Measurements from ENCODE around the gene ACAD10.

DNA sequence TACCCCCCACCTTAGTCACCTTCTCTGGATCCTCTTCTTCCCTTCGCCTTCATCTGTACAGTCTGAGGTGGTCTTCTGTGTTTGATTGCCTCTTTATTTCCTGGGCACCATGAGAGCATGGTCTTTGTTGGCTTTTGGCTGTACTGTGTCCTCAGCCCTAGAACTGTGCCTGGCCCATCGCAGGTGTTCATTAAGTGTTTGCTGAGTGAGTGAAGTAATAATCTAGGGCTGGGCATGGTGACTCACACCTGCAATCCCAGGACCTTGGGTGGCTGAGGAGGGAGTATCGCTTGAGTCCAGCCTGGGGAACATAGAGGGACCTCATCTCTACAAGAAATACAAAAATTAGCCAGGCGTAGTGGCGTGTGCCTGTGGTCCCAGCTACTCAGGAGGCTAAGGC lies 94.8 kb downstream of the ACAD10 start:
- TF ChIP-seq, protein P1, sequence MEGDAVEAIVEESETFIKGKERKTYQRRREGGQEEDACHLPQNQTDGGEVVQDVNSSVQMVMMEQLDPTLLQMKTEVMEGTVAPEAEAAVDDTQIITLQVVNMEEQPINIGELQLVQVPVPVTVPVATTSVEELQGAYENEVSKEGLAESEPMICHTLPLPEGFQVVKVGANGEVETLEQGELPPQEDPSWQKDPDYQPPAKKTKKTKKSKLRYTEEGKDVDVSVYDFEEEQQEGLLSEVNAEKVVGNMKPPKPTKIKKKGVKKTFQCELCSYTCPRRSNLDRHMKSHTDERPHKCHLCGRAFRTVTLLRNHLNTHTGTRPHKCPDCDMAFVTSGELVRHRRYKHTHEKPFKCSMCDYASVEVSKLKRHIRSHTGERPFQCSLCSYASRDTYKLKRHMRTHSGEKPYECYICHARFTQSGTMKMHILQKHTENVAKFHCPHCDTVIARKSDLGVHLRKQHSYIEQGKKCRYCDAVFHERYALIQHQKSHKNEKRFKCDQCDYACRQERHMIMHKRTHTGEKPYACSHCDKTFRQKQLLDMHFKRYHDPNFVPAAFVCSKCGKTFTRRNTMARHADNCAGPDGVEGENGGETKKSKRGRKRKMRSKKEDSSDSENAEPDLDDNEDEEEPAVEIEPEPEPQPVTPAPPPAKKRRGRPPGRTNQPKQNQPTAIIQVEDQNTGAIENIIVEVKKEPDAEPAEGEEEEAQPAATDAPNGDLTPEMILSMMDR (conservative IDR thresholded peaks at IDR 0.05; ENCODE audit: low read length) = no peak
- no peak for TF ChIP-seq EZH2phosphoT487 (IDR thresholded peaks at IDR 0.05; ENCODE audit: borderline replicate concordance, low read depth, low read length)
